ENCODE measurements around the gene ZNF423. TPM values are rescaled to one million over a fixed set of nuclear protein-coding genes. Genes with fewer than 3 reads are reported as not detected.

Gene ZNF423
- total and polyA plus RNA-seq, 9 of the 15 experiments (the other 6 are each of a cell fraction or from before 2014, with no cell fraction given): not detected

GRCh38 chr16:49516382-49517036 lies 339.4 kb downstream of the ZNF423 start:
- in situ Hi-C loops (cut with MboI): no loop called here
- CTCF ChIA-PET (ENCODE audit: low intra/inter-chr PET ratio): no interaction called here
- 1% methylated on average over 8 of the region's 8 CpGs for WGBS (ENCODE audit: insufficient coverage, low coverage, missing lambda C conversion rate)

More at GRCh38 chr16:49516382-49517036, 339.4 kb downstream of the ZNF423 start:
- Histone ChIP-seq H3K4me3 (no peak overlapping the region), H3K4me1 (replicated peaks in 1 of 2; ENCODE audit: control insufficient read depth in 2 of 2, insufficient read depth in 2 of 2, low read length in 2 of 2) (no peaks in the 10 kb centered on the region), H3K27ac (ENCODE audit: extremely low read depth, low read depth, low read length) (no peak overlapping the region), H3K36me3 (ENCODE audit: control insufficient read depth, insufficient read depth, low read length) (no peaks in the 10 kb centered on the region), H3K79me2 (ENCODE audit: control insufficient read depth, insufficient read depth, low read length) (no peaks in the 10 kb centered on the region), H3K9me1 (ENCODE audit: control insufficient read depth, insufficient read depth, low read length) (no peaks in the 10 kb centered on the region), H2AFZ (ENCODE audit: low read depth, low read length) (no peak overlapping the region), H3K9ac (ENCODE audit: insufficient read depth in 1 of 2, low read depth in 2 of 2, low read length in 2 of 2) (no peak overlapping the region), H3K27me3 (ENCODE audit: control insufficient read depth in 2 of 2, insufficient read depth in 2 of 2, low read length in 2 of 2) (peaks cover 0 to 33% of the 10 kb centered on the region in 2 experiments; a peak in 4 of 5 replicates), H3K4me2 (ENCODE audit: insufficient read depth, low read length) (no peak overlapping the region), H4K20me1 (replicated peaks; ENCODE audit: control insufficient read depth, insufficient read depth, low read length) (peaks cover 5% of the 10 kb centered on the region), H3K9me3 (replicated peaks; ENCODE audit: control insufficient read depth, insufficient read depth, low read depth, low read length) (no peaks in the 10 kb centered on the region)
- DNase-seq (ENCODE audit: extremely low read depth in 1 of 4, low spot score in 3 of 4): no peak
- TF ChIP-seq TAF15 (IDR thresholded peaks at IDR 0.05; ENCODE audit: low read depth, low read length) (no peak), ZNF146 (CRISPR knock-in tag; IDR thresholded peaks at IDR 0.05; ENCODE audit: unreplicated experiment) (no peak), BDP1 (IDR thresholded peaks at IDR 0.05; ENCODE audit: insufficient read depth, insufficient read length) (no peak), IRF1 (CRISPR knock-in tag; IDR thresholded peaks at IDR 0.05; ENCODE audit: borderline replicate concordance) (no peak), ZNF785 (CRISPR knock-in tag; IDR thresholded peaks at IDR 0.05) (no peak), ARID3A (IDR thresholded peaks at IDR 0.05; ENCODE audit: borderline replicate concordance, low read depth, low read length) (no peak), UBTF (IDR thresholded peaks at IDR 0.05; ENCODE audit: borderline replicate concordance in 1 of 2, low read depth in 2 of 2, low read length in 2 of 2) (no peak), ZNF165 (CRISPR knock-in tag; IDR thresholded peaks at IDR 0.05; ENCODE audit: borderline replicate concordance) (no peak), RNF2 (IDR thresholded peaks at IDR 0.05) (no peak), GTF2F1 (IDR thresholded peaks at IDR 0.05; ENCODE audit: low read depth, low read length) (no peak), ZNF699 (CRISPR knock-in tag; IDR thresholded peaks at IDR 0.05; ENCODE audit: insufficient replicate concordance) (no peak), ZNF354B (CRISPR knock-in tag; IDR thresholded peaks at IDR 0.05) (no peak)
- BruUV-seq (replicated peaks): no TSS peak
- POLR2A ChIA-PET: interaction anchor here (0.7 kb wide), 1 partner anchor 1576 kb away, joined by 3 read pairs; no protein-coding TSS in a partner anchor
- FAIRE-seq: no peak
- ATAC-seq: no peak
- intact Hi-C loops (cut with micrococcal nuclease): no loop called here
